Iris pigment epithelial cell (primary cell): ENCODE data around the gene HUS1.
A peak's percentile ranks its signal among the peaks of the same experiment; 100 is the strongest.

Source experiments
- DNase-seq: peaks from one replicate; pipeline ENCODE4 v3.0.0-alpha.2; 2011; ENCODE audit warnings: low read depth

Gene HUS1

DNA sequence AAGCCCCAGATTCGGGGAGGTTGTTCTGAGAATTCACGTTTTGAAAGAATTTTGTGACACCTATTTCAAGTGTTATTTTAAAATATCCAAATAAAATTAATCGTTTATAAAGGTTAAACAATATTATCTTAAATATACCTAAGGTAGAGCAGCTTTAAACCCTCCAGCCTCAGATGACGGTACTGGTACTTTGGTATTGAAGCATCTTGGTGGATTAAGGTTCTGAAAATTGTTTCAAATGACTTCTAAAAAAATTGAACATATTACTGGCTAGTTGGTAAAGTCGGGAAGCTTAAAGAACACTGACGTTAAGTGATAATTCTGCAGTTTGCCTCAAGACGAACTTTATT, 392 bp upstream of the HUS1 start:
- DNase-seq = no peak

DNA sequence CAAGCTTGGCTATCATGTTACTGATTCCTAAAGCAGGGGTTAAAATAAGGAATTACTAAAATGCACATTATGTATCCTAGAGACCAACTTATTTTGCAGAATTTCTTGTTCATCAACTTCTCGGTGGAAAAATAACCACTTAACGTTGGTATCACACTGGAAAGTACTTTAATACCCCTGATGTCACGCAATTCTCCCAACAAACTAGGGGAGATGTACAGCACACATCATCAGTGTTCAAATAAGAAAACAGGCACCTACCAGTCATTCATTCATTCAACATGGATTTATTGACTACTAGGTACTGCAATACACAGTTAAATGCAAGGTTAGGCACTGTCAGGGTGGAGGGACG, 648 bp downstream of the HUS1 start:
- no peak for DNase-seq

DNA sequence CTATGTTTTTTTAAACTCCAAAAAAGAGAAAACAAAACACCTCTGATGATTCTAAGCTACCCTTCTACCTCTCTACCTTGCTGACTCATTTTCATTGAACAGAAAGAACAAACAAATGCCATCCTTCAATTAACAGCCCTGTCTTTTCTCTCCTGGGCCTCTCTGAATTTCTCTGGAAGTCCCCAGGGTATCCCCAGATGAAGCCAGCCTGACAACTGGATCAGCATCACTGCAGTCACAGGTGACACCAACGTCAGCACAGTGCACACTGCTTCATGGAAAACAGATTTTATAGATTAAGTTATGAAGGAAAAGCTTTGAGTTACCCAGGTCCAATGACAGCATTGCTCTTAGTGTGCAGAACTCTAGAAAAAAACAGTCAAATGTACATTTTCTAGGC, 5.7 kb downstream of the HUS1 start:
- no peak for DNase-seq

DNA sequence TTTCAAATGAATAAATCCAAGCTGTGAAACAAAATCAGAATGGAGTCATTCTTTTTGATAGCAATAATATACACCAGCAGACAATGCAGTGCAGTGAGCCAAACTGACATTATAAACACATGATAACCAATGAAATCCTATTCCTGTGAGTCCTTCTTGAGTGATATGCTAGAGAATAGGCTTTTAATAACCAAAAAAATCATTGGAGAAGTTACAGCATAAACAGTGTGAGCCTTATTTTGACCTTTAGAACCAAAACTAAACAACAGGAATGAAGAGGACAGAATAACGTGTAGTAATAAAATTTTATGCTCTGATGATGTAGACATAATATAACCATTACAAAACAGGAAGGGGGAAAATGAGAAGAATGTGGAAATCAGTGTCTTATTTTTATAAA, 8.7 kb downstream of the HUS1 start:
- peak; percentile 34 for DNase-seq

DNA sequence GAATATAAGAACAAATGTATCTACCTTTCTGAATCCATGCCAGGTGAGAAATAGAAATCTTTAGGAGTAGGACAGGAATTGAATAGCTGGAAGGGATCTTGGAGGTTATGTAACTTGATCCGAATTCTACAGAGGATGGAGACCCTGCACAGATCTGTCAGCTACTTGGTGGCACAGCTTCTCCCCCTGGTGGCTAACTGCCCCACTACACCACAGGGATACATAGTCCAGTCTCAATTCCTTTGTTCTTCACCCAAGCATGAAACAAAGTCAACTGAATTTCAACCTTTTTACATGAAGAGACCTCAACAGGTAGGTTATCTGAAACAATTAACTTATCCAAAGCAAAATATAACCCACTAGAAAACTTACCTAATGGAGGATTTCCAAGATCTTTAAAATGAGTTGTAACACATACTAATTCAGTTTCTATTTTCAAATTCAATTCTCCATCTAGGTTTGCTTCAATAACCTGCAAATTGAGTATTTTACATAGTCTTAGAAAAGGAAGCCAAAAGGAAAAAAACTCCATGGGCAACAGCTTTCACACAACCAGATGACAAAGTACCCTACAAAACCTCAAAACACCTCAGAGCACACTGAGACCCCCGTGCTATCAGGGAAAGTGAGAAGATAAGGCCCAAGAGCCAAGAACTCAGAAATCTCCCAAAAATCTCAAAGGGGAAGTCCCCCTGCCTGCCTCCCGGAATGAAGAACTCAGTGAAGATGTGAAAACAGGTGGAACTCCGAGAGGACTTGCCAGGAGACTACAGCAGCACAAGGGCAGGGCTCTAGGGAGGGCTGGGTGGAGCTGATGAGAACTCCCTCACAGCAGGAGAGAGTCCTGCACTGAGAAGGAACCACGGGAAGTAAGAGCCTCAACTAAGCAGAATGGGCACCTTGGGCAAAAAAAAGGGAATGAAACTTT, 10.3 kb downstream of the HUS1 start:
- peak; percentile 73 for DNase-seq

DNA sequence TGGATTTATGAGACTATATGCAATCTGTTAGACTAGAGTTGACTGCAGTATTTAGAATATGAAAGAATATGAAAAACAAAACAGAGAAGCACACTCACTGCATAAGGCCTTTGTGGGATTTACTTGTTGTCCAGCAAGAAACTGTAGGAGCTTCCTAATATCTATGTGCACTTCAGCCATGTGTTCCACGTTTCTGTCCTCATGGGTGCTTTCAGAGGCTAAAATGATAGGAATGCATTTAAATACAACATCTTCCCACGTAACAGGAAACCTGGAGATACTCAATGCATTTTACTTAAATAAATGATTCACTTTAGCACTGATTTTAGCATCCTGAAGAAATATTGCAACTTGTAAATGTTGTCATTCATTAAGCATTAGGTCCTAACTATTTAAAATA, 11.7 kb downstream of the HUS1 start:
- DNase-seq = peak; percentile 20

DNA sequence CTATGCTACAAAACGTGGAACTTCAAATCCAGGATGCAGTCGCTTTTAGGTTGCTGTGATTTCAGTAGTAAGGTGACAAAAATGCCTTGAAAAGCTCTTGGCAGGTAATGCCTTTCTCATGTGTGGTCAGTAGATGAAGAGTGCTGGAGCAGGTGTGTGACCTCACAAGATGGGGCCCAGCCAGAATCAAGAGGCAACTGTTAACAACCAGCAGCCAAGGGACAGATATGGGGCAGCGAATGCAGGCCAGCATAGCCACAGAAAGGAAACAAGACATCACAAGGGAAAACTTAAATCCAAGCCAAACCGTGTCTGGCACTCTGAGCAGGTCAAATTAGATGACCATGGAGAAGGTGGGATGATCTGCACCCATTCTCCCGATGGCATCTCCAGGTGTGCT, 12.3 kb downstream of the HUS1 start:
- DNase-seq = no peak

DNA sequence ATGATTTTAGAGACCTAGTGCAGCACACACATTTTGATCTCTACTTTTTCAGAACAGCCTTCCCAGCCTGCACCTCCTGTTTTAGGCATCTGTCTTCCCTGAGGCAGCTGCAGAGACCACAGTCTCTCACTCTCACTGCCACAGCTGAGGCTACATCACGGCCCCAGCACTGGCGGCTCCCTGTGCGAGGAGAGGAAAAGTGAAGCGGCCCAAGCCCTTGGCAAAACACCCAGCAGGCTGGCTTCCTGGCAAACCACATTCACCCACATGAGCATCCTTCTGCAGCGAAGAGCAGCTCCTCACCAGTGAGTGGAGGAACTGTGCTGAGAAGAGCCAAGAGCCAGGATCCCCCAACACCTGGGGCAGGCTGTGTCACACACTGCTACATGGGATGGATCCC, 14.0 kb downstream of the HUS1 start:
- DNase-seq = no peak

DNA sequence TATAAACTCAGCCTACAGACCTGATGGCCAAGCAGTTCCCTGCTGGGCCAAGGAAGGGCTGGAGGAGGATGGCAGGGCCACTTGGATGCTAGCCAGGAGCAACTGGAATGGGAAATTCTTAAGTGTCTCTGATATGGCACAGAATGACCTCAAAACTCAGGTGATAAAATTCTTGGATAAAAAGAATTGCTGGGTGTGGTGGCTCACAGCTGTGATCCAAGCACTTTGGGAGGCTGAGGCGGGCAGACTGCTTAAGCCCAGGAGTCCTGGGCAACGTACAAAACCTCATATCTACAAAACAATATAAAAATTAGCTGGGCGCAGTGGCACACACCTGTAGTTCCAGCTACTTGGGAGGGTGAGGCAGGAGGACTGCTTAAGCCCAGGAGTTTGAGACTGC, 17.2 kb downstream of the HUS1 start:
- no peak for DNase-seq

DNA sequence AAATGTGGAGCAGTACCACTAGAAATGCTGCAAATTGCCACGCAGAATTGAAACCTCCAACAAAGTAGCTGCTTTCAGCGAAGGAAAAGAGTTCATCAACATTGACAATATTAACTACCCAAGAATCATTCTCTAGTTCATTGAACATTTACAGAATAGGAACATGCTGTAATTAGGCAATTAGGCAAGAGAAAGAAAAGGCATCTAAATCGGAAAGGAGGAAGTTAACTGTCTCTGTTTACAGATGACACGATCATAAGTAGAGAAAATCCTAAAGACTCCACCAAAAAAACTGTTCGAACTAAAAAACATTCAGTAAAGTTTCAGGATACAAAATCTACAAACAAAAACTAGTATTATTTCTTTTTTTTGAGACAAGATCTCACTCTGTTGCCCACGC, 22.3 kb downstream of the HUS1 start:
- no peak for DNase-seq

DNA sequence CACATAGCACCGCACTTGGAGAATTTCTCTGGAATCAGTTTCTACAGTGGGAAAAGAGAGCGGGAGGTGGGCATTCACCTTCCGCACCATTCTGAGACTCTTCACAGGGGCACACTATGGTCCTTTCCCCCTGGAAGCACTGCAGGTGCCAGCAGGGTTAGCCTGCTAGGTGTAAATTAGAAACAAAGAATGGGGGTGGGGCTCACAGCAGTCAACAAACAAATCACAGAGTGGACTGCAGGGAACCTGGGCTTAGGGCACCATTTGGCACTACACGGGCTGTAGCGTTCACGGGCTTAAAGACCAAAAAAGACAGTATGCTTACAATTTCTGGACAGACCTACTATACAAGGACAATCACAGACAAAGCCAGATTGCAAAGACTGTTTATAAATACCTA, 23.2 kb downstream of the HUS1 start:
- DNase-seq = no peak

DNA sequence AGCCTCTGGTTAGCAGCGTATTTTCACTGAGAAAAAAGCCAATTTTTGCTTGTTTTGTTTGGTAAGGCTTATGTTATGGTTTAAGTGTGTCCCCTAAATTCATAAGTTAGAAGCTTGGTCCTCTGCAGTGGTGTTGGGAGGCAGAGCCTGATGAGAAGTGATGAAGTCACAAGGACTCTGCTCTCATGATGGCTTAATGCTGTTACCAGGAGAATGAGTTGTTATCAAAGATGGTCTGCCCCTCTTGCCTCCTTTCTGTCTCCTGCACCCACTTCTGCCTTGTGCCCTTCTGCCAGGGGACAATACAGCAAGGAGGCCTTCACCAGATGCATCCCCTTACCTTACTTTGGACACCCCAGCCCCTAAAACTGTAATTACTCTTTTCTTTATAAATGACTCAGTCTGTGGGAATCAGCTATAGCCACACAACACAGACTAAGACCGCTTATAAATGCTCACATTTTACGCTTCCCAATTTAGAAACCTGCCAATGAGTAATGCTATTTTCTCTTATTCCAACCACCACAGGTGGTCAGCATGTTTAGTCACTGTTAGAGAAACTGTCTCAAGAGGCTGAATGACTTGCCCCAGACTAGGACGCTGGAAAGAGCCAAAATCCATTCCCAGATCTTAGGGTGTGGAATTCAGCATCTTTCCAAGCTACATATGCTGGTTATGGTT, 25.0 kb downstream of the HUS1 start:
- peak; percentile 39 for DNase-seq

DNA sequence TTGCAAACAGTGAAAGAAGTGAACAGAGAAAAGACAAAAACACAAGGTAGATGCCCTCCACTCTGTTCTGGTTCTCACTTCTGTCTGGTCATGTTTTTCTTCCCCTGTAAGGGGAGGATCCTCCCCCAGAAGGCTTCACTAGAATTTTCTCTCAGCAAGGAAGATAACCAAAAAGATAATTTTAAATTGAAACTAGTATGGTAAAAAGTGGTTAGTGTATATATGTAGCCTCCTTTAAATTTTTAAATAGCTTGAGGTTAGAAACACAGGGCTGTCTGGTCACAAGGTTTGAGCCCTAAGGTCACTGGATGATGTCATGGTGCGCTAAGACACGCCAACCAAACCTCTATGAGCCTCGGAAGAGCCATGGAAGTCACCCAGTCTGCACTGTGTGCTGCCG, 25.6 kb downstream of the HUS1 start:
- DNase-seq = no peak

DNA sequence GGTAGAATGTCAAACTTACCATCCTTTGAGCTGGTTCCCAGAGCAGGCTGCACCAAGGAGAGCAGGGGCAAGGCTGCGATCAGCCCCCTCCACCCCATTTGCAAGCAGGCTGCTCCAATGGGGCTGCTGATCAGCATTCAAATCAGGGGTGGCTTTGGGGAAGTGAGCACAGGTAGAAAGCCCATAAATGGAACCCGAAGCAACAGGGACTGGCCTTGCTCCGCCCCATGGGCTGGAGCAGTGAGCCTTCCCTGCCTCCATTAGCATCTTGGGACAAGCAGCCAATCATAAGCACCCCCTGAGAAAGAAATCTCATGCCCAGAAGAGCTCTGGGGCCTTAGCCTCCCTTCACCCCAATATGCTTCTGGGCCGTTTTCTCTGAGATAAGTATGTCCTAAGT, 27.2 kb downstream of the HUS1 start:
- no peak for DNase-seq

DNA sequence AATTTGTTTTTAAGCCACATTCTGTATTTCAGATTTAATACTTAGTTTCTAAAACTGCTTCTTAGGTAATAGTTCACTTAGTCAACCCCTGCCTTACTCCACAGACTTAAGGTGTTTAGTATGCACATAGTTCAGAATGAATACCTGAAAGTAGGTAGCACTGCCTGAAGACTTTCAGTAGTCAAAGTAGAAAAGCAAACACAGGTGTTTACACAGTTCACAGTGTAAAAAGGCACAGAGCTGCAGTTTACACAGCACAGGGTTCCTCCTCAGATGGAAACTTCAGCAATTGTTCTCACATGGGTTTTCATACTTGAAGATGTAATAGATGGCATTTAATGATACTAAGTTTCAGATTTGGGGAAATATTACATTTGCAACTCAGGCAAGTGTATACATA, 28.0 kb downstream of the HUS1 start:
- DNase-seq = no peak

DNA sequence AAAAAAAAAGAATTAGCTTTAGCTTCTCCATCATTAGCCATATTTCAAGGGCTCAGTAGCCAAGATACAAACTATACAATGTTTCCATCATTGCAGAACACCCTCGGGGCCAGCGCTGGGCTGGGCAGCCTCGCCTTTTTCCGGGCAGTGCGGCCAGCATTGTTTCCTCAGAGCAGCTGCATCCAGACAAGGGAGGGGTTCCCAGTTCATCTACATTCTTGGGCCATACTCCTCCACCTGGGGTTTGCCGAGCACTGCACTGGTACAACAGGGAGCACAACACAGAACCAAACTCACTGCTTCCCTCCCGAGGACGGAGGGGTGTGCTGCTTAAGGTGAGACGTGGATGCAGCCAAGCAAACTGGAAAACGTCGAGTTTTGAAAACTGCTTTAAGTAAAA, 28.7 kb downstream of the HUS1 start:
- DNase-seq = no peak

DNA sequence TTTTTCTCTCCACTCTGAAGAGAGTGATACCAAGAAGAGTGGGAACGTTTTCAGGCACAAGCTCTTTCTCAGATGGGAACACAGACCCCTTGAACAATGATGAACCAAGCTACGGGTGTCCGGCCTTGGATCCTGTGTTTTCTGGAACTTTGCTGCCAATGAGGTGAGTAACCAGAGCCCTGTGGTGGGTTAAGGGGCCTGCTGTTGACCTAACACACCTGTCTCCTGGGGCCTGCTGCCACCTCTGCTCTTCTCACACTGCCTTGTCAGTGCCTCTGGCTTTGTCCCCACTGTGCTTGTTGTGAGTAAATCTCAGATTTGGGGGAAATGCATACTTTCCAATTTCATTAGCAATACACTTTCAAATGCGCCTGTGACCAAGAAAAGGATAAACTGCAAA, 29.7 kb downstream of the HUS1 start:
- no peak for DNase-seq

DNA sequence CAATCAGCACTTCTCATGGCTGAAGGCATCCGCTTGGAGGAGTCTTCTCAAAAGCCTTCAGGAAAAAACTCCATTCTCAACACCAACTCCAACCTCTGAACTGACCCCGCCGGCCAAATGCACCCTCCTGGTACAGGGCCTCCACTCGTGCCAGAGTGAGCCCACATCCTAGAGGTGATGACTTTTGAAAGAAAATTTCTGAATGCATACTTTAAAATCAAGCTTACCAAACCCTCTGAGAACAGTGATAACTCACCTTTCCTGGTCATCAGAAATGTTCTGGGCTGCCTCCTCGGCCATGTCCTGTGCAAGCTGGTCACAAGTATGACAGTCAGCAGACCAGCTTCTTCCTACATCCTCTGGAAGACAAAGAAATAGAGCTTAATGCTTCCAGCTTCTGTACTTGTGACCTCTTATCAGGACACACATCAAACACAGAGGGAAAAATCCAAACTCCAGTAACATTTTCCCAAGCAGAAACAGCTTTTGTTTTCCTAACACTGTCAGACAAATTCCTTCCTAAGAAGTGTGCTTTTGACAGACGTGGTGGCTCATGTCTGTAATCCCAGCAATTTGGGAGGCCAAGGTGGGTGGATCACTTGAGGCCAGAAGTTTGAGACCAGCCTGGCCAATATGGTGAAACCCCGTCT, 31.1 kb downstream of the HUS1 start, which contains the start of gene PKD1L1:
PKD1L1 (minus strand) TSS at position 326 of the 650 bp plus-strand sequence; CDS start at position 300, 26 bp downstream.
- no peak for DNase-seq

DNA sequence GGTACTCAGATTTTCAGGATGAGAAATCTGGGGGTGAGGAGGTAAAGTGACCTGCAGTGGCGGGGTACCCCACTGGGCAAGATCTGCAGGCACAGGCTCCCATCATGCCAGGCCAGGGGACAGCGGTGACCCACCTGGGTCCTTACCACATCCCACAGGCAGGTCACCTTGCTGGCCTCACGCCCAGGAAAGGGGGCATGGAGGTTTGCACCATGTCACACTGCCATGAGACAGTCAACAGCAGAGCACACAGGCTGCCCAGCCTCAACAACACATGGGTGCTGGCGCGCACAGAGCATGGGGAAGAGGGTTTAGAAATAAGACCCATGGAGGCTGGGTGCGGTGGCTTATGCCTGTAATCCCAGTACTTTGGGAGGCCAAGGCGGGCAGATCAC, 32.1 kb downstream of the HUS1 start:
- DNase-seq = no peak

DNA sequence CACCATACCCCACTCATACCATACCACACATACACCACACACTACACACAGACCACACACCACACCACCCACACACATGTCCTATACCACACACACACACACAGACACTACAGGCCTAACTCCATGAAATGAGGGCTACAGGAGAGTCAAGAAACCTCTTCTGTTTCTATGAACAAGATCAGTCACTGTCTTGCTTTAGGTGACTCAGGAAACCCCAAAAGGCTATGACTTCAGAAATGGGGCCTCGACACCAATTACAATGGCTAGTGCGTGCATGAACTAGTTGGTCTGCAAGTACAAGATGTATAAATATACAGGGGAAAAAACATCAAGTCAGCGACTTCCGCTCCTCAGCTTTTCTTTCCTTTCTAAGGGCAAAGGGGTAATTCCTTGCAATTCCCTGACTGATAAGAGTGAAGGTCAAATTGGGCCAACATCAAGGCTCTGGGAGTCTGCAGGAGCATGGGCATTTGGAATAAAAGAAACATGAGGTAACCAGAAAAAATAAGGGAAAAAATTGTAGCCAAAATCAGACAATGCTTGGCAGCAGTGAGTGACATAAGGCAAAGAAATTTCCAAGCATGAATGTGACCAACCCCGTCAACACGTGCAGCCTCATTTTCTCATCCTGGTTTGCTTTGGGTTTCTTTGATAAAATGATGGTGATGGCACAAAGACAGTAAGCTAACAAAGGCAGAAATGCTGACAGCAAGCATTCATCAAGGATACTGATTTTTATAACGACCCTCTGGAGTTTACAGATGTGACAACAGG, 32.6 kb downstream of the HUS1 start:
- no peak for DNase-seq

DNA sequence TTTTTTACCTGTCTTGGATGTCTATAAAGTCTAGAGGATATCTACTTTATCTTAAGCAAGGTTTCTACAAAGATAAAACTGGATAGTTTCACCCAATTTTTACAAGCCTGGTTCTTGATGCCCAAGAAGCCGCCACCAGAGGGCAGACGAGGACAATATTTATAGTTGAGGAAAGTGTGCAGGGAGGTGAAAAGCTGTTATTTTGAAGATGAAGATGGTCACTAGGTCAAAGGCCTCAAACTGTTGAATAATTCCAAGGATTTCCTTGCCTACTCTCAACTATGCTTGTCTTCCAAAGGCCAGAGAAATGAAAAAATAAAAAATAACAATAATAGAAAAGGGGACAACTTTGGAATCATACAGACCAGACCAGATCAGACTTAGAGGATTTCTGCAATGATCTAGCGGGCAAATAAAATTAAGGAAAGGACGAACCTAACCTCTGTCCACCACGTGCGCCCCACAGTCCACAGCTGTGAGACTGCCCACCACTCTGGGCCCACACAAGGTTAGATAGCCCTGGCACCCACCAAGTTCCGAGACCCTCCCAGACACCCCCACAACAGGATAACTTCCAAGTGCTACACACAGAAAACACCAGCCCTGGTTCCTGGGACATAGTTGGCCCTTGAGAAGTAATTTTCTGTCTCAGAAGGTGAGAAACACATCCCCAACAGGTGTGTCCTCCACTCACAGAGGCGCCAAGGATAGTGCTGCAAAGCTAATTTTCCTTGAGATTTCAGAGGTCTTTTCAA, 34.0 kb downstream of the HUS1 start:
- peak; percentile 58 for DNase-seq
